ENCODE measurements around the gene FOXJ2. TPM values are rescaled to one million over a fixed set of nuclear protein-coding genes. Genes with fewer than 3 reads are reported as not detected.
A peak's percentile ranks its signal among the peaks of the same experiment; 100 is the strongest.
"Not testable (repeated sequence)": the region's sequence is repeated elsewhere in the genome, so short reads cannot be mapped to it uniquely, and the experiment has no call there.

Gene FOXJ2
- total RNA-seq, 4 donors from 2014 or later = 7.4 to 37.7 (median 10.8) TPM

- H3K27ac ChIP-seq = no peak overlapping the region
These were observed 37.1 kb downstream of the FOXJ2 start for GRCh38 chr12:8069582-8069981.

GRCh38 chr12:8071820-8072219, 39.3 kb downstream of the FOXJ2 start:
- H3K27ac ChIP-seq; H3K4me3 ChIP-seq; H3K27me3 ChIP-seq; H3K9me3 ChIP-seq; H3K36me3 ChIP-seq; DNase-seq; intact Hi-C loops (cut with DNase I; ENCODE audit: low total_unique reads); H3K4me1 ChIP-seq: not testable (repeated sequence)

More at GRCh38 chr12:8069582-8069981, 37.1 kb downstream of the FOXJ2 start:
- DNase-seq = no peak
- intact Hi-C loops (cut with DNase I; ENCODE audit: low total_unique reads) = no loop called here
- Histone ChIP-seq H3K4me3 (no peak overlapping the region), H3K9me3 (no peaks in the 10 kb centered on the region), H3K27me3 (no peaks in the 10 kb centered on the region), H3K36me3 (no peaks in the 10 kb centered on the region), H3K4me1 (no peaks in the 10 kb centered on the region)
- TF ChIP-seq POLR2A (IDR thresholded peaks at IDR 0.05) (no peak), CTCF (IDR thresholded peaks at IDR 0.05) (no peak)

- Histone ChIP-seq H3K27me3 (no peaks in the 10 kb centered on the region), H3K4me1 (no peaks in the 10 kb centered on the region), H3K9me3 (no peaks in the 10 kb centered on the region), H3K4me3 (no peak overlapping the region), H3K27ac (no peak overlapping the region), H3K36me3 (no peaks in the 10 kb centered on the region)
- DNase-seq = no peak
- intact Hi-C loops (cut with DNase I; ENCODE audit: low total_unique reads) = no loop called here
- TF ChIP-seq CTCF (IDR thresholded peaks at IDR 0.05) (no peak), POLR2A (IDR thresholded peaks at IDR 0.05) (no peak)
These were observed 43.4 kb downstream of the FOXJ2 start for GRCh38 chr12:8075935-8076334.

GRCh38 chr12:8076366-8076765, 43.9 kb downstream of the FOXJ2 start:
- no peak overlapping the region for H3K4me3 ChIP-seq
- H3K27me3 ChIP-seq = no peaks in the 10 kb centered on the region
- intact Hi-C loops (cut with DNase I; ENCODE audit: low total_unique reads) = no loop called here
- H3K36me3 ChIP-seq = no peaks in the 10 kb centered on the region
- H3K9me3 ChIP-seq = no peaks in the 10 kb centered on the region
- no peaks in the 10 kb centered on the region for H3K4me1 ChIP-seq
- H3K27ac ChIP-seq = no peak overlapping the region
- DNase-seq = no peak
- TF ChIP-seq POLR2A (IDR thresholded peaks at IDR 0.05) = no peak
- TF ChIP-seq CTCF (IDR thresholded peaks at IDR 0.05) = no peak

GRCh38 chr12:8077207-8077606, 44.7 kb downstream of the FOXJ2 start:
- DNase-seq = no peak
- Histone ChIP-seq H3K4me3 (no peak overlapping the region), H3K9me3 (no peaks in the 10 kb centered on the region), H3K27me3 (no peaks in the 10 kb centered on the region), H3K4me1 (no peaks in the 10 kb centered on the region), H3K36me3 (no peaks in the 10 kb centered on the region), H3K27ac (no peak overlapping the region)
- intact Hi-C loops (cut with DNase I; ENCODE audit: low total_unique reads) = no loop called here
- TF ChIP-seq CTCF (IDR thresholded peaks at IDR 0.05) (no peak), POLR2A (IDR thresholded peaks at IDR 0.05) (no peak)

- TF ChIP-seq CTCF (IDR thresholded peaks at IDR 0.05) (peak in 1 of 4 experiments; percentile 24), POLR2A (IDR thresholded peaks at IDR 0.05) (no peak)
- intact Hi-C loops (cut with DNase I; ENCODE audit: low total_unique reads) = no loop called here
- Histone ChIP-seq H3K36me3 (no peaks in the 10 kb centered on the region), H3K4me1 (no peaks in the 10 kb centered on the region), H3K27me3 (no peaks in the 10 kb centered on the region), H3K4me3 (no peak overlapping the region), H3K9me3 (no peaks in the 10 kb centered on the region), H3K27ac (no peak overlapping the region)
- no peak for DNase-seq
These were observed 45.9 kb downstream of the FOXJ2 start for GRCh38 chr12:8078398-8078797.

Measured in uterus (tissue), 4 donors.